ENCODE results near the gene LCMT1. TPM values are rescaled to one million over a fixed set of nuclear protein-coding genes. Genes with fewer than 3 reads are reported as not detected.
A peak's percentile ranks its signal among the peaks of the same experiment; 100 is the strongest.
"Not testable (repeated sequence)": the region's sequence is repeated elsewhere in the genome, so short reads cannot be mapped to it uniquely, and the experiment has no call there.

Gene LCMT1
- total RNA-seq, 2 donors from 2014 or later: 23.2 to 26.5 TPM

GRCh38 chr16:25092441-25092840, 19.1 kb upstream of the LCMT1 start:
- no peak for DNase-seq (ENCODE audit: low spot score)
- intact Hi-C loops (cut with DNase I): no loop called here

GRCh38 chr16:25093208-25094061, 18.1 kb upstream of the LCMT1 start:
- no peak for DNase-seq (ENCODE audit: low spot score)
- intact Hi-C loops (cut with DNase I): no loop called here

GRCh38 chr16:25094596-25094995, 16.9 kb upstream of the LCMT1 start:
- intact Hi-C loops (cut with DNase I): no loop called here
- DNase-seq (ENCODE audit: low spot score): no peak

DNA sequence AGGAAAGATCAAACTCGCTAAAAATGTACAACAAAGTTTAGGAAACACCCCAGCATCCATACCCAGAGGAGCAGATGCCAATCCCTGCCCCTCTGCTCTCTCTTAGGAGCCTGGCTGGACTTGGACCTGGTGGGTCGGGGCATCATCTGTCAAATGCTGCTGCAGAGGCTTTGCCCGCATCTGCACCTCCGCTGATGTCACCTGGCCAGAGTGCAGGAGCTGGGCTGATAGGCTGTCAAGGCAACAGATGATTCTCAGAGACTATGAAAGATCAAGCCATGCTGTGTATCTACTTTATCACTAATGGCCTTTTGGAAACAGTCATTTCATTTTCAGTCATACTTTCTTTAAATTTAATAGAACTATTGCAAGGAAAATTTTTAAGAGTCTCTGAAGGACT, 15.9 kb upstream of the LCMT1 start:
- intact Hi-C loops (cut with DNase I): no loop called here
- DNase-seq (ENCODE audit: low spot score): no peak

GRCh38 chr16:25097276-25097975, 14.1 kb upstream of the LCMT1 start:
- intact Hi-C loops (cut with DNase I): no loop called here
- no peak for DNase-seq (ENCODE audit: low spot score)

DNA sequence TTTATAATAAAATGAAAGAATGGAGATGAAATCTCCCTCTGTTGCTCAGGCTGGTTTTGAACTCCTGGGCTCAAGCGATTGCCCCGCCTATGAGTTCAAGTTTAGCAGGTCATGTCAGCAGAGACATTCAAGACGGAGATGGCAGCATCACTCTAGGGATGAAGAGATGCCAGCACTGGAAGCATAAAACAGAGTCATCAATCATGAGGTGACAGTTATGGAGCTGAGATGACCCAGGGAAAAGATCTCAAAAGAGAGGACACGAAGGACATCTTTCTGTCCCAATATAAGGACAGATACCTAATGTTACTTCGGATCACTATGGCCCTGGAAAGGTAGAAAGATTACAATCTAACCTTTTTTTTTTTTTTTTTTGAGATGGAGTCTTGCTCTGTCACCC, 11.0 kb upstream of the LCMT1 start:
- intact Hi-C loops (cut with DNase I): no loop called here
- no peak for DNase-seq (ENCODE audit: low spot score)

DNA sequence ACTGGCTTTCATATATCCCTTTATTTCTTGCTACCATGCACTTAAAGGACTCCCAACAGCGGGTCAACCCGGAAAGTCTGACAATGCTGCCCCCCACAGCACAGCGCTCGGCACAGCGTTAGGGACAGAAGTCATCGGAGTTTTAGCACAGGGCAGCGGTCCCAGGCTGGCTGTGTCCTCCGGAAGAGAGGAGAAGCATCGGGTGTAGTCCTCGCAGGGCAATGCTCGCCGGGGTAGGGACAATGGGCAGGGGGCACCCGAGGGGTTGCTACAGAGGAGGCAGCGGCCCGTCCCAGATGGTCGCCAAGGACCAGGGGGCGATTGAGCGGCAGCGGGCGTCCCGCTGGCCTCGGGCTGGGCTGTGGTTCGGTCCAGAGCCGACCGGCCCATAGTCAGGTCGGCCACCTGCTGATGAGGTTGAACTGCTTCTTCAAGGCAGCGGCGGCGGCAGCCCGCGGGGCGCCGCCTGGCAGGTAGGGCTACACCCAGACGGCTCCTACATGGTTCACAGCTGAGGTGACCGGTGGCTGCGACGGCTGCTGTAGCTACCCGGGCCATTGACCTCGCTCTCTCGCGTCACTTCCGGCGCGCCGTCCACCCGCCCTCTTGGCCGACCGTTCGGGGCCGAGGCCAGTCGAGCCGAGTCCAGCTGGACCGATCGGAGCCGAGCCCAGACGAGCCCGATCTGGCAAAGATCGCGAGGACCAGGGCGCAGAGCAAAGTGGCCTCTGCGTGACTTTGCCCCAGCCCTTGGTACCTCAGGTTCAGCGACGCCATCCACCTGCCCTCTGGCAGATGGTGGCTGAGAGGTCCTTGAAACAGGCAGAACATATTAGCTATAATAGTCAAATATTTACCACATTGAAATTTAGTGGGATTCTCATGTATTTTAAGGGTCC, 4.7 kb upstream of the LCMT1 start:
- intact Hi-C loops (cut with DNase I): loop anchor here in 1 of 2 donors (1.0 kb wide), 1 partner anchor 40 kb away; no protein-coding TSS in a partner anchor

GRCh38 chr16:25107466-25107792, 4.1 kb upstream of the LCMT1 start:
- intact Hi-C loops (cut with DNase I): no loop called here
- DNase-seq (ENCODE audit: low spot score): no peak

More for the DNA sequence above, 4.7 kb upstream of the LCMT1 start:
- DNase-seq (ENCODE audit: low spot score): peak; percentile 99

DNA sequence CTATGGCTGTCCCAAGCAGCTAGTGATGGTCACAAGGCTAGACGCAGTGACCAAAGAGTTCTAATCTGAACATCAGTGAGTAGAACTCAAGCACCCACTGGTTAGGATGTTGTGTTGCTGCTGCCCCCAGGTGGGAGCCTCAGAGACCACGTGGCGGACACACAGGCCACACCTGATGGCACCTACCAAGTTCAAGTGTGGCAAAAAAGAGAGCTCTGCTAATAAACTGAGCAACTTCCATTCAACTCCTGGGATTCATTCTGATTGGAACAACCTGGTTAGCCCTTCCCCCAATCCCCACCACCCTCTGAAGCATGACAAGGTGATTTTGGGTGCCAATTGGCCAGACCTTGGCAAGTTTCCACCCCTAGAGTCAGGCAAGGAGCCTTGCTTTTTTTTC, 3.5 kb upstream of the LCMT1 start:
- intact Hi-C loops (cut with DNase I): no loop called here
- no peak for DNase-seq (ENCODE audit: low spot score)

GRCh38 chr16:25109643-25110042, 1.9 kb upstream of the LCMT1 start:
- DNase-seq (ENCODE audit: low spot score): peak; percentile 86
- intact Hi-C loops (cut with DNase I): no loop called here

DNA sequence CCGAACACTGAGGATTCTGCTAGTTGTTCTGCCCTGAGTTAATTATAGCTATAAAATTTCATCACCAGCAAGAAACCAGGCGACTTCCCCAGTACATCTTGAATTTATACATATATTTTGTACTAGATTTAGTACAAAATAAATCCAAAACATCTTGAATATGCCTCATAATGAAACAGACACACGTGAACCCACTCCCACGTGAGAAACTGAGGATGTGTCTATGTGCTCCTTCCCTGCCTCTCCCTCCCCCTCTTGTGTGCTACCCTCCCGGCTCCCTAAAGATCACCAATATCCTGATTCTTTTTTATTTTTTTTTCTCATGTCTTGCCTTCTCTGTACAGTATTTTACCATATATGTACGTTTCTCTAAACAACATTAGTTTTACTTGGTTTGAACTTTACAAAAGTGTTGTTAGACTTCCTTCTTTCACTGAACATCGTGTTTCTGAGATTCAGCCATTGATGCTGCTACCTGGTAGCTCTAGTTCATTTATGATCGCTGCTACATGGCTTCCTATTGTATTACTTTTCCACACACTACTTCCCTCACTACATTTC, 1.1 kb upstream of the LCMT1 start:
- intact Hi-C loops (cut with DNase I): no loop called here
- no peak for DNase-seq (ENCODE audit: low spot score)

DNA sequence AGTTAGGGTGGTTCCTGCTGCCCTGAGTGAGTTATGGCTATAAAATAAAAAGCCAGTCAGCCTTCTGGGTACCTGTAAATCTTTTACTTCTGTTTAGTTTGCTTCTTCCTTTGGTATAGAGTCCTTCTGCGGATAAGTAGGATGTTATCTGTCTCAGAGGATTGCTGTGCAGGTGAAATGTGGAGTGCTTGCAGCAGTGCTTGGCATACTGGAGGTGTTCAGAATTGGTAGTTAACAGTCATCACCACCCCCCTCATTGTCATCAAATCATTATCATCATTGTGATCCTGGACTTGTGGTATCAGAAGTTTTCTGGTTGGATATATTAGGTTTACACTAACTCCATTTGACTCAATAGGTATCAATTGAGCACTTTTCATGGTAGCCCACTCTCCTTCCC, 2.6 kb downstream of the LCMT1 start:
- intact Hi-C loops (cut with DNase I): no loop called here
- no peak for DNase-seq (ENCODE audit: low spot score)

GRCh38 chr16:25118851-25119578, 7.5 kb downstream of the LCMT1 start:
- DNase-seq (ENCODE audit: low spot score): no peak

GRCh38 chr16:25121824-25122600, 10.5 kb downstream of the LCMT1 start:
- intact Hi-C loops (cut with DNase I): no loop called here
- no peak for DNase-seq (ENCODE audit: low spot score)

More at GRCh38 chr16:25118851-25119578, 7.5 kb downstream of the LCMT1 start:
- intact Hi-C loops (cut with DNase I): no loop called here

DNA sequence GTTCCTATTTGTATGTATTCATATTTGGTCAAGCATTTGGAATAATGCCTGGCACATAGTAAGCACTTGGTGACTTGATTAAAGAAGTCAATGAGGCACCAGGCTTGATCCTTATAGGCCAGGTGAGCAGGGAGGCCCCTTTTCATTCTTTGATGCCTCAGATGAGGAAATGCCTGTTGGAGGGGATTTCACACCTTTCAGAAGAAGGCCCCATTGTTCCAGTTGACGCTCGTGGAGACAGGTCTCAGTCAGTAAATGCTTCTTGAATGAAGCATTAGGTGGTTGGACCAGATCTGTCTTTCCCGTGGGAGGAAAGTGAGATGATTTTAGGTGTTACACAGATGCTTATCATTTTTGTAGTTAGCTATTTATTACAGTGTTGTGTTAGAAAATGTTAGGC, 13.0 kb downstream of the LCMT1 start:
- DNase-seq (ENCODE audit: low spot score): no peak
- intact Hi-C loops (cut with DNase I): no loop called here

DNA sequence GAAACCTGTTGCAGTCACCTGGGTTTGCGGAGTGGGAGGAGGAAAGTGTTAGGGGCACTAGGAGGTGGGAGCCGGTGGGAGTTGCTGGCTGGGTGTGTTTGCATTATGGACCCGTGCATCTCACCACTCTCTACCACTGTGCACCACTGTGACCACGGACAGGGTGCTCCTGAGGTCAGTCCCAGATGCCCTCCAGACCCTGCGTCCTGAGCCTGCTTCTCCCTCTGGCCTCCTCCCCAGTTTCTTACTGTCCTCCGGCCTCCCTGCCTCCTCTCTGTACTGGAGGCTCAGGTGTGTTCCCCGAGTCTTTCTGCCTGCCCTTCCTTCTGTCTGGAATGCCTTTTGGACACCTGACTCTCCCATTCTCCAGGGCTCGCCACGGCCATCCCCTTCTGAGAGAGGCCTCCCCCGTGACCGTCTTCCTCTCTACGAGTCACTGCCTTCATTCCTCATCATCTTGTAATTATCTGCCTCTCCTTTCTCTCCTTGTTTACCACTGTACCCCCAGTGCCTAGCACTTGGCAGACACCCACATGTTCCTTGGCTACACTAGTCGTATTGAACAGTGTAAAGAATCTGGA, 14.6 kb downstream of the LCMT1 start:
- peak; percentile 82 for DNase-seq (ENCODE audit: low spot score)
- intact Hi-C loops (cut with DNase I): loop anchor here in 1 of 2 donors (5.0 kb wide), 1 partner anchor 74 kb away; no protein-coding TSS in a partner anchor

- intact Hi-C loops (cut with DNase I): loop anchor here in 1 of 2 donors (5.0 kb wide), 1 partner anchor 75 kb away; no protein-coding TSS in a partner anchor
- no peak for DNase-seq (ENCODE audit: low spot score)
Measured at GRCh38 chr16:25126820-25127232, 15.3 kb downstream of the LCMT1 start.

DNA sequence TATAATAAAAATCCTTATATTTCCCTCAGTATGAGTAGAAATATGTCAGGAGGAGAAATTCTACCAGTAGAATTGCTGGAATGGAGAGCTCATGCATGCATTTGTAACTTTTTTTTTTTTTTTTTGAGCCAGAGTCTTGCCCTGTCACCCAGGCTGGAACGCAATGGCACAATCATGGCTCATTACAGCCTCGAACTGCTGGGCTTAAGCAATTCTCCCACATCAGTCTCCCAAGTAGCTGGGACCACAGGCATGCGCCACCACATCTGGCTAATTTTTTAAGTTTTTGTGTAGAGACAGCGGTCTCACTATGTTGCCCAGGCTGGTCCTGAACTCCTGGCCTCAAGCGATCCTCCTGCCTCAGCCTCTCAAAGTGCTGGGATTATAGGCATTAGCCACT, 21.2 kb downstream of the LCMT1 start:
- intact Hi-C loops (cut with DNase I); DNase-seq (ENCODE audit: low spot score): not testable (repeated sequence)

Measured in posterior vena cava (tissue), 2 donors.